ENCODE measurements around the gene UBALD1. TPM values are rescaled to one million over a fixed set of nuclear protein-coding genes. Genes with fewer than 3 reads are reported as not detected.

The UBALD1 gene
- total RNA-seq, 1 experiment from 2014 or later, result 45.9 TPM

DNA sequence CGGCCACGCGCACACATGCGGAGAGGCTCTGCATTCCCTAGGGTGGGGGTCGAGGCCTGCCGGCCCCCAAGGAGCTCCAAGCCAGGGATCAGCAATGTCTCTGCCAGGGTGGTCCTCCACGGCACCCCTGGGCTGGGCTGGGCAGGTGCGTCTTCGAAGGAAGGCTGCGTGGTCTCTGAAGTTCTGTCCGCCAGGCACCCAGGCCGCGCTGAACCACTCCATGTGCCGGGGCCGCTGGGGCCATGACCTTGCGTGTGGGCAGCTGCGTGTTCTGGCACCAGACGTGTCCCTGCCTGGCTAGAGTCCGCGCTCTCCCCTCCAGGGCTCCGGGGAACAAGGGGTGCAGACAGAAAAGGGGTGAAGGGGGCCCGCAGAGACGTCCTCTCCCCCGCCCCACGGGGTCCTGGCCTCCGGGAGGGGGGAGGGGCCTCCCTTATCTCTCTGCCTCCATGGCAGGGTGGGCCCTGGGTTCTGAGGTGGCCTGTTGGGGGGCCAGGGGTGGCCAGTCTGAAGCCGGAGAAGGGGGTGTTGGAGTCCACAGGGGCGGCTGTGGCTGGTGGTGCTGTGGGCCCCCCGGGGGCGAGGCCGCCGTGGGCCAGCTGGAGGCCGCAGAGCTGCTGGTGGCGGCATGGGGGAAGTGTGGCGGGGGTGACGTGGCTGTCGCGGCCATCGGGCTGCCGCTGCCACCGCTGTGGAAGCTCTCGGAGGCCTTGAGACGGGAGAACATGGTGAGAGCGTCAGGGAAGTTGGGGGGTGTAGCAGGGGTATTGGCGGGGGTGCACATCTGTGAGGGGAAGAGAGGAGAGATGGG, 5.3 kb downstream of the UBALD1 start:
- H3K9me3 ChIP-seq (ENCODE audit: control insufficient read depth in 1 of 2, insufficient read depth in 1 of 2, low read depth in 1 of 2, low read length in 2 of 2), result no peaks in the 10 kb centered on the region
- no TSS peak for BruUV-seq (replicated peaks)
- no peak overlapping the region for H3K4me2 ChIP-seq (ENCODE audit: low read length)
- ATAC-seq (no peak), DNase-seq (ENCODE audit: low read depth, low spot score) (no peak)
- H3K4me3 ChIP-seq (replicated peaks in 1 of 2; ENCODE audit: low read depth in 1 of 2, low read length in 2 of 2), result no peak overlapping the region
- H3K27me3 ChIP-seq (ENCODE audit: insufficient read depth, low read length), result no peaks in the 10 kb centered on the region
- peaks cover 12 to 14% of the 10 kb centered on the region in 2 experiments for H3K4me1 ChIP-seq (ENCODE audit: control insufficient read depth in 1 of 2, insufficient read depth in 2 of 2, low read length in 2 of 2)
- no peaks in the 10 kb centered on the region for H4K20me1 ChIP-seq (ENCODE audit: insufficient read depth)
- H3K27ac ChIP-seq (ENCODE audit: low read depth, low read length), result no peak overlapping the region
- intact Hi-C loops (cut with micrococcal nuclease), result loop anchor here (10.0 kb wide), 1 partner anchor 185 kb away; the partner anchor contains the start of gene DNAJA3
- POLR2A ChIA-PET, result no interaction called here
- H3K9me2 ChIP-seq (ENCODE audit: insufficient read depth), result no peaks in the 10 kb centered on the region
- TF ChIP-seq CBX3 (IDR thresholded peaks at IDR 0.05; ENCODE audit: low read depth), result no peak
- TF ChIP-seq SIN3A (IDR thresholded peaks at IDR 0.05; ENCODE audit: low read depth), result no peak
- TF ChIP-seq RAD21 (IDR thresholded peaks at IDR 0.05; ENCODE audit: low read depth), result no peak
- no peak for TF ChIP-seq SP1 (IDR thresholded peaks at IDR 0.05; ENCODE audit: low read depth)
- no peak for TF ChIP-seq CTCF (IDR thresholded peaks at IDR 0.05 in 2 of 3, conservative IDR thresholded peaks at IDR 0.05 in 1 of 3; ENCODE audit: borderline replicate concordance in 1 of 3, insufficient read depth in 1 of 3, low read depth in 2 of 3, low read length in 2 of 3)
- no peak for TF ChIP-seq ZNF274 (IDR thresholded peaks at IDR 0.05; ENCODE audit: low read depth, low read length)
- TF ChIP-seq POLR2AphosphoS5 (IDR thresholded peaks at IDR 0.05; ENCODE audit: low read depth, low read length), result no peak
- TF ChIP-seq FOSL1 (IDR thresholded peaks at IDR 0.05; ENCODE audit: low read depth), result no peak
- no peak for TF ChIP-seq JUND (IDR thresholded peaks at IDR 0.05)
- TF ChIP-seq ZBTB33 (IDR thresholded peaks at IDR 0.05; ENCODE audit: extremely low read depth, insufficient replicate concordance, low read length), result no peak
- TF ChIP-seq POLR2A (IDR thresholded peaks at IDR 0.05; ENCODE audit: borderline replicate concordance, extremely low read depth, insufficient read depth, insufficient read length), result no peak
- CTCF ChIA-PET, result no interaction called here
- no peak overlapping the region for H2AFZ ChIP-seq (ENCODE audit: low read depth, low read length, poor library complexity, severe bottlenecking)
- peaks cover 39% of the 10 kb centered on the region for H3K79me2 ChIP-seq (ENCODE audit: insufficient read depth, low read length)
- RAD21 ChIA-PET (ENCODE audit: low non-redundant PET in 1 of 2, low total read pairs in 2 of 2, uncharacterized antibody in 2 of 2, unreplicated experiment in 2 of 2), result no interaction called here
- no peak overlapping the region for H3K9ac ChIP-seq (ENCODE audit: low read length)
- peaks cover 0 to 12% of the 10 kb centered on the region in 2 experiments; a peak in 3 of 4 replicates for H3K36me3 ChIP-seq (ENCODE audit: control insufficient read depth in 1 of 2, insufficient read depth in 2 of 2, low read length in 2 of 2)

All from HCT116 (cell line).